Tibial nerve (tissue), 4 donors: ENCODE data around the gene ABR. TPM values are rescaled to one million over a fixed set of nuclear protein-coding genes. Genes with fewer than 3 reads are reported as not detected.
A peak's percentile ranks its signal among the peaks of the same experiment; 100 is the strongest.

Experiments
- DNase-seq, 2 donors: peaks; one replicate each; pipeline ENCODE4 v3.0.0-alpha.2; 2019; ENCODE audit warnings: low spot score in 2 of 2
- H3K27ac ChIP-seq, 4 donors: fragments of 200-600 bp; sonication (generic) in 3 of 4; one replicate each; pipeline ENCODE4 v1.5.1; 2017 to 2019; ENCODE audit warnings: mild to moderate bottlenecking in 1 of 4
- H3K27me3 ChIP-seq, 2 donors: fragments of 200-600 bp; sonication (generic) in 1 of 2; one replicate each; pipeline versions ENCODE4 v1.5.1 to v1.6.0; 2017 to 2019
- H3K36me3 ChIP-seq, 3 donors: fragments of 200-600 bp; sonication (generic); one replicate each; pipeline ENCODE4 v1.5.1; 2018 to 2019
- H3K4me1 ChIP-seq, 4 donors: fragments of 200-600 bp; sonication (generic) in 3 of 4; one replicate each; pipeline ENCODE4 v1.5.1; 2017 to 2019
- H3K4me3 ChIP-seq, 4 donors: fragments of 200-600 bp; sonication (generic) in 3 of 4; one replicate each; pipeline ENCODE4 v1.5.1; 2017 to 2019; ENCODE audit warnings: mild to moderate bottlenecking in 1 of 4, moderate library complexity in 1 of 4
- H3K9me3 ChIP-seq, 4 donors: fragments of 200-600 bp; sonication (generic) in 3 of 4; one replicate each; pipeline ENCODE4 v1.5.1; 2017 to 2019
- EP300 ChIP-seq, 2 donors: sonication (generic); formaldehyde crosslinking; IDR thresholded peaks; one replicate each; pipeline ENCODE4 v1.6.1; 2017; ENCODE audit warnings: antibody characterized with exemption in 2 of 2, mild to moderate bottlenecking in 1 of 2
- POLR2A ChIP-seq, 2 donors: fragments of 450-650 bp; IDR thresholded peaks; one replicate each; pipeline ENCODE4 v1.6.1; 2017; ENCODE audit warnings: antibody characterized with exemption in 2 of 2, mild to moderate bottlenecking in 2 of 2, moderate library complexity in 2 of 2
- WGBS, 2 donors: methylation state at CpG; one replicate each; pipeline ENCODE4 v1.1.5; 2018; 5-methylcytosine and 5-hydroxymethylcytosine counted together
- total RNA-seq, 4 donors: library from RNA; depleted of rRNA; stranded (reverse); fragments of >200 nt; gene quantifications; one replicate each; pipeline ENCODE4 v1.1.0, GENCODE V29; 2016
- TF ChIP-seq, protein P1 (sequence below), 5 experiments: fragments of 200-600 bp in 3 of 5; fragments of 450-650 bp in 2 of 5; sonication (generic) in 3 of 5; IDR thresholded peaks; one replicate each; pipeline ENCODE4 v1.5.1; 2016 to 2019; ENCODE audit warnings: antibody characterized with exemption in 5 of 5, mild to moderate bottlenecking in 3 of 5, moderate library complexity in 2 of 5

The ABR gene
- total RNA-seq, 4 donors from 2014 or later, result 88.8 to 193 (median 133) TPM

GRCh38 chr17:1188812-1189504, 9.2 kb upstream of the ABR start:
- TF ChIP-seq EP300 (IDR thresholded peaks at IDR 0.05), result peak; percentile 79 to 94
- TF ChIP-seq, protein P1, sequence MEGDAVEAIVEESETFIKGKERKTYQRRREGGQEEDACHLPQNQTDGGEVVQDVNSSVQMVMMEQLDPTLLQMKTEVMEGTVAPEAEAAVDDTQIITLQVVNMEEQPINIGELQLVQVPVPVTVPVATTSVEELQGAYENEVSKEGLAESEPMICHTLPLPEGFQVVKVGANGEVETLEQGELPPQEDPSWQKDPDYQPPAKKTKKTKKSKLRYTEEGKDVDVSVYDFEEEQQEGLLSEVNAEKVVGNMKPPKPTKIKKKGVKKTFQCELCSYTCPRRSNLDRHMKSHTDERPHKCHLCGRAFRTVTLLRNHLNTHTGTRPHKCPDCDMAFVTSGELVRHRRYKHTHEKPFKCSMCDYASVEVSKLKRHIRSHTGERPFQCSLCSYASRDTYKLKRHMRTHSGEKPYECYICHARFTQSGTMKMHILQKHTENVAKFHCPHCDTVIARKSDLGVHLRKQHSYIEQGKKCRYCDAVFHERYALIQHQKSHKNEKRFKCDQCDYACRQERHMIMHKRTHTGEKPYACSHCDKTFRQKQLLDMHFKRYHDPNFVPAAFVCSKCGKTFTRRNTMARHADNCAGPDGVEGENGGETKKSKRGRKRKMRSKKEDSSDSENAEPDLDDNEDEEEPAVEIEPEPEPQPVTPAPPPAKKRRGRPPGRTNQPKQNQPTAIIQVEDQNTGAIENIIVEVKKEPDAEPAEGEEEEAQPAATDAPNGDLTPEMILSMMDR (IDR thresholded peaks at IDR 0.05), result no peak
- no peak for TF ChIP-seq POLR2A (IDR thresholded peaks at IDR 0.05)
- DNase-seq, result peak; percentile 79 to 95
- peaks cover 0 to 40% (median 20%) of the 10 kb centered on the region in 4 donors for H3K4me1 ChIP-seq
- no peaks in the 10 kb centered on the region for H3K9me3 ChIP-seq
- no peaks in the 10 kb centered on the region for H3K36me3 ChIP-seq
- peak overlapping the region in 2 of 4 donors; percentile 13 to 79 for H3K27ac ChIP-seq
- no peaks in the 10 kb centered on the region for H3K27me3 ChIP-seq
- 47 to 49% methylated on average over 20 of the region's 20 CpGs for WGBS, 2 donors
- H3K4me3 ChIP-seq, result no peak overlapping the region

- H3K27me3 ChIP-seq, result no peaks in the 10 kb centered on the region
- H3K36me3 ChIP-seq, result no peaks in the 10 kb centered on the region
- peak; percentile 54 to 68 for DNase-seq
- WGBS, 2 donors, result 26 to 38% methylated on average over 14 to 21 of the region's 34 CpGs
- peaks cover 0 to 53% (median 29%) of the 10 kb centered on the region in 4 donors for H3K4me1 ChIP-seq
- TF ChIP-seq, protein P1 (IDR thresholded peaks at IDR 0.05), result peak; percentile 96 to 98 (median 97)
- TF ChIP-seq EP300 (IDR thresholded peaks at IDR 0.05) (peak in 1 of 2 donors; percentile 38), POLR2A (IDR thresholded peaks at IDR 0.05) (peak in 1 of 2 donors; percentile 26)
- H3K4me3 ChIP-seq, result no peak overlapping the region
- H3K9me3 ChIP-seq, result no peaks in the 10 kb centered on the region
- H3K27ac ChIP-seq, result peak overlapping the region in 2 of 4 donors; percentile 30 to 79
Observed at GRCh38 chr17:1186923-1187771, 7.4 kb upstream of the ABR start.

- WGBS, 2 donors, result 72 to 87% methylated on average over 4 to 13 of the region's 13 CpGs
- TF ChIP-seq POLR2A (IDR thresholded peaks at IDR 0.05) (no peak), EP300 (IDR thresholded peaks at IDR 0.05) (no peak)
- TF ChIP-seq, protein P1 (IDR thresholded peaks at IDR 0.05), result no peak
- Histone ChIP-seq H3K4me1 (peaks cover 0 to 53% (median 29%) of the 10 kb centered on the region in 4 donors), H3K4me3 (no peak overlapping the region), H3K9me3 (no peaks in the 10 kb centered on the region), H3K36me3 (no peaks in the 10 kb centered on the region), H3K27ac (peak overlapping the region in 2 of 4 donors; percentile 30 to 79), H3K27me3 (no peaks in the 10 kb centered on the region)
- DNase-seq, result no peak
Observed at GRCh38 chr17:1186214-1186820, 6.5 kb upstream of the ABR start.

GRCh38 chr17:1183171-1183873, 3.5 kb upstream of the ABR start:
- WGBS, 2 donors, result 33 to 52% methylated on average over 13 to 14 of the region's 14 CpGs
- Histone ChIP-seq H3K27me3 (peaks cover 0 to 8% of the 10 kb centered on the region in 2 donors), H3K4me3 (no peak overlapping the region), H3K9me3 (no peaks in the 10 kb centered on the region), H3K27ac (no peak overlapping the region), H3K36me3 (no peaks in the 10 kb centered on the region), H3K4me1 (peaks cover 0 to 63% (median 42%) of the 10 kb centered on the region in 4 donors)
- no peak for DNase-seq
- TF ChIP-seq EP300 (IDR thresholded peaks at IDR 0.05), result no peak
- TF ChIP-seq POLR2A (IDR thresholded peaks at IDR 0.05), result no peak
- TF ChIP-seq, protein P1 (IDR thresholded peaks at IDR 0.05), result no peak
